ENCODE results near the gene CREB3.

Gene CREB3

DNA sequence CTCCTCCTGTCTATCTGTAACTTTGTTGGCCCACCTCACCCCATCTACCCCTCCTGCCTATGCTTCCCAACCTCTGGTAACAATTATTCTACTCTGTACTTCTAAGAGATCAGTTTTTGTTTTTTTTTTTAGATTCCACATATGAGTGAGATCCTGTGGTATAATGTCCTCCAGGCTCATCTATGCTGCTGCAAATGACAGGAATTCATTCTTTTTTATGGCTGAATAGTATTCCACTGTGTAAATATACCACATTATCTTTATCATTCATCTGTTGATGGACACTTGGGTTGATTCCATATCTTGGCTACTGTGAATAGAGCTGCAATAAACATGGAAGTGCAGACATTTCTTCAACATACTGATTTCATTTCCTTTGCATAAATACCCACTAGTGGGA lies 51.0 kb downstream of the CREB3 start:
- no peak overlapping the region for H3K4me3 ChIP-seq (replicated peaks; ENCODE audit: low read depth, low read length)
- DNase-seq (ENCODE audit: low read depth): no peak
- no peak for TF ChIP-seq CTCF (IDR thresholded peaks at IDR 0.05; ENCODE audit: low read length, missing control alignments)

Data from fibroblast of pulmonary artery (primary cell).